ENCODE data around the gene SORCS3.

SORCS3 gene

DNA sequence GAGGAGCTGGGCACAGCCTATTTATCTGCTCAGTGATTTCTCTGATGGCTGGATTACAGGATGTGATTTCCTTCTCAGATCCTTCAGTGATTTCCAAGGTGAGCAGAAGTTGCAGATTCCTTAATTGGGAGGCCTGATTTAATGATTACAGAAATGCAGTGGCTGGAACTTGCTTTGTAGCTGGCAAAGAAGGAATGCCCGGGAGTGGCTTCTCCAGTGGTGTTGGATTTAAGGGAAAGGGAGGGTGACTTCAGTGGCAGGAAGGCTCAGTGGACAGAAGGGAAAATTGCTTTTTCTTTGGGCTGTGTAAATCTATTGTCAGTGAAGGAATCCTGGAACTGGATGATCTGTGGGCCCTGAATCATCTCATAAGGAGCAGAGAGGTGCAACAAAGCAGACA lies 5.1 kb downstream of the SORCS3 start:
- no peak overlapping the region for H3K4me3 ChIP-seq (ENCODE audit: low read depth, low read length)
- no peak for DNase-seq (ENCODE audit: low read depth)
- TF ChIP-seq, protein P1, sequence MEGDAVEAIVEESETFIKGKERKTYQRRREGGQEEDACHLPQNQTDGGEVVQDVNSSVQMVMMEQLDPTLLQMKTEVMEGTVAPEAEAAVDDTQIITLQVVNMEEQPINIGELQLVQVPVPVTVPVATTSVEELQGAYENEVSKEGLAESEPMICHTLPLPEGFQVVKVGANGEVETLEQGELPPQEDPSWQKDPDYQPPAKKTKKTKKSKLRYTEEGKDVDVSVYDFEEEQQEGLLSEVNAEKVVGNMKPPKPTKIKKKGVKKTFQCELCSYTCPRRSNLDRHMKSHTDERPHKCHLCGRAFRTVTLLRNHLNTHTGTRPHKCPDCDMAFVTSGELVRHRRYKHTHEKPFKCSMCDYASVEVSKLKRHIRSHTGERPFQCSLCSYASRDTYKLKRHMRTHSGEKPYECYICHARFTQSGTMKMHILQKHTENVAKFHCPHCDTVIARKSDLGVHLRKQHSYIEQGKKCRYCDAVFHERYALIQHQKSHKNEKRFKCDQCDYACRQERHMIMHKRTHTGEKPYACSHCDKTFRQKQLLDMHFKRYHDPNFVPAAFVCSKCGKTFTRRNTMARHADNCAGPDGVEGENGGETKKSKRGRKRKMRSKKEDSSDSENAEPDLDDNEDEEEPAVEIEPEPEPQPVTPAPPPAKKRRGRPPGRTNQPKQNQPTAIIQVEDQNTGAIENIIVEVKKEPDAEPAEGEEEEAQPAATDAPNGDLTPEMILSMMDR (conservative IDR thresholded peaks at IDR 0.05; ENCODE audit: low read depth, low read length) = no peak

DNA sequence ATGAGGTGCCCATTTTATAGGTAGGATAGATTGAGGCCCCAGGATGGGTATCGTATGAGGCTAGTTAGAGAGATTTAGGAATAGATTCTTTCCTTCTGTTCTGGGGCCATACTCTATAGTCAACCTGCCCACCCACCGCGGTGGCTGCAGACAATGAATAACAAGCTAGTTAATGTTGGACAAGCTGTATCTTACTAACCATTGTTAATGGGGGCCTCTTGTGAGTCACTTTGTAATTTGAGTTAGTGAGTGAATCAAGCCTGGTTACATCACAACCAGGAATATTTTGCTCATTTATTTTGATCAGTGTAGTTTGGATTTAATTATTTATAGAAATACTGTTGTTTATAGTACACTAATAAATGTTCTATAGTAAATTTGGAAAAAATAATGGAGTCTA lies 7.3 kb downstream of the SORCS3 start:
- no peak for DNase-seq (ENCODE audit: low read depth)

DNA sequence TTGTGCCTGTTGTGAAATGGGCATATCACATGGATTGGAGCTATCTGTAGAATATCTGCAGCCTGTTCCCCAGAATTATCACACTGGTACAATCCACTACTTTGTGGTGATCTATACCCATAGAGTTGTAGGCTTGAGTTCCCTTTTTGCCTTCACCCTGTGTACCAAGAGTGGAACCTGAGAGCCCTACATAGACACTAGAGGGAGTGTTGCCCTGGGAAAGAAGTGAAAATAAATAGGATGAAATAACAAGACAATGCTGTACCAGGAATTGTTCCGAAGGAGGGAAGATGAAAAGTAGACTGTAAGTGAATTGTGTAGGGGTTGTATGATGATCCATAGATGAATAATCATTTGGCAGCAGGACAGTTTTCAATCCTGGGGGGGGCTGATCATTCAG lies 9.0 kb downstream of the SORCS3 start:
- no peak overlapping the region for H3K4me3 ChIP-seq (ENCODE audit: low read depth, low read length)
- DNase-seq (ENCODE audit: low read depth) = no peak
- TF ChIP-seq, protein P1 (conservative IDR thresholded peaks at IDR 0.05; ENCODE audit: low read depth, low read length) = no peak

More for the DNA sequence above, 7.3 kb downstream of the SORCS3 start:
- TF ChIP-seq, protein P1 (conservative IDR thresholded peaks at IDR 0.05; ENCODE audit: low read depth, low read length) = no peak
- H3K4me3 ChIP-seq (ENCODE audit: low read depth, low read length) = no peak overlapping the region

DNA sequence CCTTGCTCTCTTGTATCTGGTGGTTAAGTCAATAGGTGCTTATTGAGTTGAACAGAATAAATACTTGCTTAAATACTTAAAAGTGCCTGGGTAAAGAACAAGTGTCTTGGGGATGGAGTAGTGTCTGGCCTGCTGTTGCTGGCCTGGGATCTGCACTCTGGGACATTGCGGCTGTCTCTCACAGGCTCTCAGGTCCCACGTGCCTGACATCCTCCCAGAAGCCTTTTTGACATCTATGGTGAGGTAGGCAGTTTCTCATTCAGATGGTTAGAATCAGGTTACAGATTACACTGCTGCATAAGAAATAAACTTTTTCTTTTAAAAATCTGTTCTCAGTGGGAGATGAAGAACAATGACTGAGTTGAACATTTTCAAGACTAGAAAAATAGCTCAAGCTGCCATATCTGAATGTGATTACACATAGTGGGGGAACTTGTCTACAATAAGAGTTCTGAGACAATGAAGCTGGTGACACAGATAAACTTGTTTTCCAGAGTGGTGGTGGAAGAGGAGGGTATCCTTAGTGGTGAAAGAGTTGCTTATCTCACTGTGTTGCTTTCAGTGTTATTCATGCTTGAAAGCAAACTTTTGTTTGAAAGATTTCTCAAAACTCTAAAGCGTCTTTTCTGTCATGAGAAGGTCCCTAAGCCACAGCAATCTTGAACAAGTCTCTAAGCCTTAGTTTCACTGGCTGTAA lies 9.7 kb downstream of the SORCS3 start:
- DNase-seq (ENCODE audit: low read depth) = no peak

DNA sequence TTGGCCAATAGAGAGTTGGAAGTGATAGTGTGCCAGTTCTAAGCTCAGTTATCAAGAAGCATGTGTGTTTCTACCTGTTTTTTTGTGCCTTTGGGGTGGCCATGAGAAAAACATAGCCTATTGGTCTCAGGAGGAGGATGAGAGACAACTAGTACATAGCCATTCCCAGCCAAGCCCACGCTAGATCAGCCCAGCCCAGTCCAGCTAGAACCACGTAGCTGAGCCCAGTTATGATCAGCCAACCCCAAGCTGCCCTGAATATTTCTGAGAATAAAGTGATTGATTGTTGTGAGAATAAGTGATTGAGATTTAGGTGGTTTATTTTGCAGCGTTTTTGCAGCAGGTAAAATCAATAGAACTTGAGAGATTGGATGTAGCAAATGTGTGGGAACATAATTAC lies 15.9 kb downstream of the SORCS3 start:
- TF ChIP-seq, protein P1 (conservative IDR thresholded peaks at IDR 0.05; ENCODE audit: low read depth, low read length) = no peak
- no peak for DNase-seq (ENCODE audit: low read depth)
- H3K4me3 ChIP-seq (ENCODE audit: low read depth, low read length) = no peak overlapping the region

More for the DNA sequence above, 9.7 kb downstream of the SORCS3 start:
- TF ChIP-seq, protein P1 (conservative IDR thresholded peaks at IDR 0.05; ENCODE audit: low read depth, low read length) = no peak
- H3K4me3 ChIP-seq (ENCODE audit: low read depth, low read length) = no peak overlapping the region

DNA sequence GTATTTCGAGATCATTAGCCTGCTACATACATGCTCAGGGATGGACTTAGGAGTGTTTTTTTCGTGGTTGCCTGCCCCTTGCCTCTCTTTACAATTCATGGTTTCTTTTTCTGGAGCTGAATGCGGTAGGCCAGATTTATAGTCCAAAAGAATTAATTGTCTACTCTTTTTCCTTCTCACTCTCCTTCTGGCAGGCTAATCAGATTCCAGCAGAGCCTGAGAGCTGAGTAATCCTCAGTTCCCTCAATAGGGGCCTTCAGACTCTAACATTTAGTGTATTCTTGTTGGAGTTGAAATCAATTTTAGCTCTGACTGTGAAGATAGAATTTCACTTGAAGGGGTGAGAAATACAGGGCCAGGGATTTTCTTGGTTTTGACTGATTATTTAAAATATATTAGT lies 16.4 kb downstream of the SORCS3 start:
- no peak for DNase-seq (ENCODE audit: low read depth)
- H3K4me3 ChIP-seq (ENCODE audit: low read depth, low read length) = no peak overlapping the region
- TF ChIP-seq, protein P1 (conservative IDR thresholded peaks at IDR 0.05; ENCODE audit: low read depth, low read length) = no peak

DNA sequence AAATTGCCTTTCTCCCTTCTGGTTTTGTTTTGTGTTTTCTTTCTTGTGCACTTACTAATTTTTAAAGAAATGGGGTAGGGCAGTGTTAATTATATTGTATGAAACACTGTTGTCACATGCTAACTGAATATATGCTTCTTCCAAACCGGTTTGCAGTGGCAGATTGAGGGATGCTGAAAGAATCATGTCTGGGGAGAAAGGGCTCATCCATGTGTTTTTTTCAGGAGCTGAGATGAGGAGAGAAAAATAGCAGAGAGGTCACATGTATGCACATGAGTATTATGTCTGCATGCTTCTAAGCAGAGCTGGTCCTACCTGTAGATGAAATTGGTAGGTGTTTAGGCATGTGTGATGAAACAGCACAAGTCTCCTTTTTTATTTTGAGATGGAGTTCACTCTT lies 17.0 kb downstream of the SORCS3 start:
- no peak for DNase-seq (ENCODE audit: low read depth)
- no peak overlapping the region for H3K4me3 ChIP-seq (ENCODE audit: low read depth, low read length)
- TF ChIP-seq, protein P1 (conservative IDR thresholded peaks at IDR 0.05; ENCODE audit: low read depth, low read length) = no peak
